Activated CD8-positive, alpha-beta T cell treated with anti-CD3 and anti-CD28 coated beads for 36 hours (primary cell): ENCODE results near the gene SLC26A9. TPM values are rescaled to one million over a fixed set of nuclear protein-coding genes. Genes with fewer than 3 reads are reported as not detected.

Experiments used
- ATAC-seq: fragments of 200-7000 bp; cut with Tn5 transposase; one replicate; pipeline ENCODE4 v1.10.0; 2021; ENCODE audit warnings: mild to moderate bottlenecking, moderate library complexity
- CTCF ChIA-PET: fragments of 350-600 bp; sonication (Branson Sonifier 250); formaldehyde crosslinking; loops from one replicate; lab custom pipeline; 2021; ENCODE audit warnings: antibody characterized with exemption; lab: Charles Lee
- POLR2A ChIA-PET: fragments of 350-600 bp; sonication (Branson Sonifier 250); formaldehyde crosslinking; loops from one replicate; lab custom pipeline; 2021; ENCODE audit warnings: antibody characterized with exemption; lab: Charles Lee
- DNase-seq: peaks from one replicate; pipeline ENCODE4 v3.0.0-alpha.2; 2020
- H3K27ac Mint-ChIP-seq: one replicate; pipeline ENCODE4 v1.8.0; 2021; ENCODE audit warnings: mild to moderate bottlenecking, mixed read lengths
- H3K27me3 Mint-ChIP-seq: one replicate; pipeline ENCODE4 v1.8.0; 2021; ENCODE audit warnings: mixed read lengths
- H3K36me3 Mint-ChIP-seq: one replicate; pipeline ENCODE4 v1.8.0; 2021; ENCODE audit warnings: low read depth, mixed read lengths
- H3K4me1 Mint-ChIP-seq: one replicate; pipeline ENCODE4 v1.8.0; 2021; ENCODE audit warnings: low read depth, mixed read lengths
- H3K4me3 Mint-ChIP-seq: one replicate; pipeline ENCODE4 v1.8.0; 2021; ENCODE audit warnings: mild to moderate bottlenecking, moderate library complexity, mixed read lengths
- H3K9me3 Mint-ChIP-seq: one replicate; pipeline ENCODE4 v1.8.0; 2021; ENCODE audit warnings: mixed read lengths
- CTCF ChIP-seq: fragments of 200-600 bp; IDR thresholded peaks from one replicate; pipeline ENCODE4 v1.8.0; 2022; ENCODE audit warnings: antibody characterized with exemption, mild to moderate bottlenecking
- intact Hi-C: fragments of 100-400 bp; cut with micrococcal nuclease; formaldehyde crosslinking; loops from one replicate; pipeline ENCODE4 v1.10.0; 2022
- total RNA-seq, 2 experiments: library from RNA; stranded (reverse); gene quantifications; one replicate each; pipeline ENCODE4 v1.2.3, GENCODE V29; 2021

The SLC26A9 gene
- total RNA-seq, 2 experiments from 2014 or later = not detected

DNA sequence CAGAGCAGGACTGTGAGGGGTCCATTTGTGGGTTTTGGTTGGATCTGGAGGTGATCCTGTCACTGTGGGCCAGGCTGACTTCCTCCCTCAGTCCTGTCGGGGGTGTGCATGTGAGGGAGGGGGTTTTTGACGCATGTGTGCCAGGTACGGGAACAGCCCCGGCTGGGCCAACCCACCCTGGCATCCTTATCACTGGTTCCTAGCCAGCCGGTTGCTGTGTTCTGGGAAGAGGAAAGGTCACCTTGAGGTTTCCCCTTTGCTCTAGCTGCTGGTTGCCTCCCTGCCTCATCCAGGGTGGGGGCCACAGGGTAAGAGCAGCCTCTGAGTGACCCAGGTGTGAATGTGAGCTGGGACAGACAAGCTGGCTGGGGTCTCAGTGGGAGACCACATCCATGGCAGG lies 2.5 kb downstream of the SLC26A9 start:
- ChIA-PET POLR2A (no interaction called here), CTCF (interaction anchor here (0.7 to 1.0 kb wide), 4 partner anchors 10 to 146 kb away, joined by 3 to 4 read pairs (median 3); no protein-coding TSS in a partner anchor)
- DNase-seq (no peak), ATAC-seq (no peak)
- Mint-ChIP-seq H3K4me1 (no peaks in the 10 kb centered on the region), H3K4me3 (no peak overlapping the region), H3K36me3 (no peaks in the 10 kb centered on the region), H3K9me3 (no peaks in the 10 kb centered on the region), H3K27me3 (peaks cover 14% of the 10 kb centered on the region), H3K27ac (no peak overlapping the region)
- intact Hi-C loops = no loop called here
- no peak for TF ChIP-seq CTCF

DNA sequence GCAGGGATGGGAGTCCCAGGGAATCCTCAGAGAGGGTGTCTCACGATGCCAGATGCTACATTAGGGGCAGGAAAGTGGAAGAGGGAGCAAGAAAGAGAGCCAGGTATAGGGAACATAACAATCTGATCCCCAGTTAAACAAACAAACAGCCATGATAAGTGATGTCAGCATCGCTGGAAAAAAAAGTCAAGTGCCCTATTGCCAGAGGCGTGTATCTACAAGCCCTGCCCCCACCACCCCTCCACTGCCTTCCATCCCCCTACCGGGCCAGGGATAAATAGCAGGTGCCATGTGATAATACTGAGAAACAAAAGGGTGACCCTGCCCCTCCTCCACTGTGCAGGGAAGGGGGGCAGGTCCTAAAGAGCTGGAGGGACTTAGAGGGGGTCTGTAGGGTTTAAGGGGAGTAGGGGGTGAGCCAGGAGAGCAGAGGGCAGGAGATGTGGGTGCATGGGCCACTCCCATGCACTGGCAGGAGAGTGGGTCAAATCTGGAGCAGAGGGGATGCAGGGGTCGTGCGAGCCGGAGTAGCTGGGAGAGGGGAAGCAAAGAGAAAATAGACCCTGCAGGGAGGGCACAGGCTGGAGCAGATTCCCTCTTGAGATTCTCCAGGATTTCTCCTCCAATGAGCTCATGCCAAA lies 3.4 kb downstream of the SLC26A9 start:
- no peaks in the 10 kb centered on the region for H3K36me3 Mint-ChIP-seq
- TF ChIP-seq CTCF = no peak
- peaks cover 14% of the 10 kb centered on the region for H3K27me3 Mint-ChIP-seq
- DNase-seq (peak; percentile 37), ATAC-seq (peak; percentile 67)
- intact Hi-C loops = no loop called here
- ChIA-PET CTCF (interaction anchor here (0.9 to 1.2 kb wide), 3 partner anchors 9 to 281 kb away, joined by 3 to 4 read pairs (median 3); no protein-coding TSS in a partner anchor), POLR2A (no interaction called here)
- H3K4me1 Mint-ChIP-seq = no peaks in the 10 kb centered on the region
- no peak overlapping the region for H3K4me3 Mint-ChIP-seq
- no peak overlapping the region for H3K27ac Mint-ChIP-seq
- no peaks in the 10 kb centered on the region for H3K9me3 Mint-ChIP-seq

- ATAC-seq = no peak
- POLR2A ChIA-PET = no interaction called here
- no peak for TF ChIP-seq CTCF
Observed at GRCh38 chr1:205938682-205939081, 4.6 kb downstream of the SLC26A9 start.

GRCh38 chr1:205936846-205937586 lies 6.2 kb downstream of the SLC26A9 start:
- CTCF ChIA-PET = no interaction called here
- H3K27ac Mint-ChIP-seq = no peak overlapping the region

More at GRCh38 chr1:205938682-205939081, 4.6 kb downstream of the SLC26A9 start:
- Mint-ChIP-seq H3K27me3 (peaks cover 16% of the 10 kb centered on the region), H3K4me3 (no peak overlapping the region), H3K27ac (no peak overlapping the region), H3K4me1 (no peaks in the 10 kb centered on the region), H3K36me3 (no peaks in the 10 kb centered on the region), H3K9me3 (no peaks in the 10 kb centered on the region)
- no peak for DNase-seq
- intact Hi-C loops = no loop called here
- CTCF ChIA-PET = interaction anchor here (0.7 to 1.2 kb wide), 2 partner anchors 20 to 280 kb away, joined by 3 read pairs; no protein-coding TSS in a partner anchor

More at GRCh38 chr1:205936846-205937586, 6.2 kb downstream of the SLC26A9 start:
- H3K4me1 Mint-ChIP-seq = no peaks in the 10 kb centered on the region
- ATAC-seq = no peak
- intact Hi-C loops = no loop called here
- H3K36me3 Mint-ChIP-seq = no peaks in the 10 kb centered on the region
- TF ChIP-seq CTCF = no peak
- no peak for DNase-seq
- peaks cover 23% of the 10 kb centered on the region for H3K27me3 Mint-ChIP-seq
- POLR2A ChIA-PET = no interaction called here
- H3K9me3 Mint-ChIP-seq = no peaks in the 10 kb centered on the region
- no peak overlapping the region for H3K4me3 Mint-ChIP-seq
